A549 treated with CORT108297 at 1 μM for 4 hours (cell line): Measurements from ENCODE around the gene OMG. TPM values are rescaled to one million over a fixed set of nuclear protein-coding genes. Genes with fewer than 3 reads are reported as not detected.

Experiments
- total RNA-seq: library from RNA; stranded (reverse); fragments of 200-300 nt; extraction: Qiagen RNA extraction; gene quantifications from 5 replicates; pipeline ENCODE4 v1.2.3, GENCODE V29; 2022

Gene OMG
- not detected in 5 replicates for total RNA-seq

DNA sequence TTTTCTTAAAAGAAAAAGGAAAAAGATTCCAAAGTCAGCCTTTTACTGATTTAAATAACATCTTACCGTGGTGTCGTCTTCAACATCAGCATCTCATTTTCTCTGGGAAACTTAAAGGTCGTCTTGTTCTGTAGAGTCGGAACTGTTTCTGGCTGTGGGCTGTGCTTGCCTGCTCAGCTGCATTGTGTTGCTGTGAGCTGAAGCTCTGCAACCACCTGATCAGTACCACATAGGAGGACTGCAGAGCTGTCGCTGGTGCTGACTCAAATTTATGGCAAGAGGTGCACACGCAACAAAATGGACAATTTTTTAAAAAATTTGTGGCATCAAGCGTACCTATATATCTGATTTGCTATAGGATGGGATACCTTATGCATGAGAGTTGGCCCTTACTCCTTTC, at the start of gene OMG:
Gene OMG, minus strand, starts transcription at position 150 of the 400 bp plus-strand sequence. CDS start 908 bp downstream, outside the sequence.

DNA sequence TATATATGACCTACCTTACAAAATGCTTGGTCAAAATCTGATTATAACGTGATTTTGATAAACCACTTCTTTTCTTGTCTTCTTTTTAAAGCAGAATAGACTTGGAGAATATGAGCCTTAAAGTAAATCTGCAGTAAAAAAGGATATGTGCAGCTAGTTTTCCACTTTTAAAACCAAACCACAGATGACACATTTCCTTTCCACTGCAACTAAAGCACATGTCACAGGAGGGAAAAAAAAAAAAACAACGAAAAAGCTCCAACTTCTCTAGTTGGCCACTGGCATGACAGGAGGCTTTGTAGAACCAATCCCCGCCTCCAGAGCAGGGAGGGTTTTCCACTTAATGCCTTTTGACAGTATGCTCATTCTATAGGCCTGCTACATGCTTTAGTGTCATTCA, 24.4 kb upstream of the OMG start, which contains the start of gene EVI2A:
Gene EVI2A, minus strand, starts transcription at position 142 of the 400 bp plus-strand sequence. CDS start 2,609 bp downstream, outside the sequence.

GRCh38 chr17:31313982-31314781, 17.1 kb upstream of the OMG start, which contains the start of gene EVI2B:
Gene EVI2B (minus strand): TSS chr17:31314054. CDS start chr17:31305609, 8,445 bp downstream.

Other genes starting within 250 kb of the OMG start
- gene NF1, start 202.3 kb downstream of the OMG start, total RNA-seq: 14.6 to 20.7 TPM (median 19.3 TPM) in 5 replicates
- 0.10 to 0.17 TPM (median 0.15 TPM) in 5 replicates for gene EVI2B, start 16.8 kb upstream of the OMG start, total RNA-seq
- gene EVI2A, start 24.4 kb upstream of the OMG start, total RNA-seq: not detected in 5 replicates
- gene RAB11FIP4, start 94.4 kb upstream of the OMG start, total RNA-seq: 1.2 to 2.0 TPM (median 1.7 TPM) in 5 replicates